ENCODE data around the gene PEX5. TPM values are rescaled to one million over a fixed set of nuclear protein-coding genes. Genes with fewer than 3 reads are reported as not detected.

PEX5 gene
- total and polyA plus RNA-seq, 8 donors = 14.9 to 37.7 (median 28.8) TPM

DNA sequence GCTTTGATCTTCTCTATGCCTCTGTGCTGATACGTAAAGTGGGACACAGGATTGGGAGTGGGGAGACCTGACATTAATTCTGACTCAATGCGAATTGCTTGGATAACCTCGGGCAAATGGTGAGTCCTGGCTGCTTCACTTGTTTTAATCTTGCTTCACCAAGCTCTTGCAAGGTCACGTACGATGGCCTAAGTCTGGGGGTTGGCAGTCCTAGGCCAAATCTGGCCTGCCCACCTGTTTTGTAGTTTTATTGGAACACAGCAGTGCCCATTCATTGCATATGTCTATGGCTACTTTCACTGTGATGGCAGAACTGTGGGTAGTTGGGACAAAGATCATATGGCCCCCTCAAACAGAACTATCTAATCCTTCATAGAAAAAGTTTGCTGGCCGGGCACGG lies 45.9 kb upstream of the PEX5 start:
- intact Hi-C loops (cut with DNase I) = no loop called here
- no peak for DNase-seq
- Histone ChIP-seq H3K27me3 (no peaks in the 10 kb centered on the region), H3K27ac (no peak overlapping the region), H3K9me3 (no peaks in the 10 kb centered on the region), H3K36me3 (peaks cover 0 to 3% (median 0%) of the 10 kb centered on the region in 3 donors), H3K4me3 (no peak overlapping the region), H3K4me1 (no peaks in the 10 kb centered on the region)
- ATAC-seq = no peak
- no peak for FAIRE-seq
- WGBS, 2 donors = 80 to 88% methylated on average over 7 of the region's 7 CpGs
- TF ChIP-seq, protein P1, sequence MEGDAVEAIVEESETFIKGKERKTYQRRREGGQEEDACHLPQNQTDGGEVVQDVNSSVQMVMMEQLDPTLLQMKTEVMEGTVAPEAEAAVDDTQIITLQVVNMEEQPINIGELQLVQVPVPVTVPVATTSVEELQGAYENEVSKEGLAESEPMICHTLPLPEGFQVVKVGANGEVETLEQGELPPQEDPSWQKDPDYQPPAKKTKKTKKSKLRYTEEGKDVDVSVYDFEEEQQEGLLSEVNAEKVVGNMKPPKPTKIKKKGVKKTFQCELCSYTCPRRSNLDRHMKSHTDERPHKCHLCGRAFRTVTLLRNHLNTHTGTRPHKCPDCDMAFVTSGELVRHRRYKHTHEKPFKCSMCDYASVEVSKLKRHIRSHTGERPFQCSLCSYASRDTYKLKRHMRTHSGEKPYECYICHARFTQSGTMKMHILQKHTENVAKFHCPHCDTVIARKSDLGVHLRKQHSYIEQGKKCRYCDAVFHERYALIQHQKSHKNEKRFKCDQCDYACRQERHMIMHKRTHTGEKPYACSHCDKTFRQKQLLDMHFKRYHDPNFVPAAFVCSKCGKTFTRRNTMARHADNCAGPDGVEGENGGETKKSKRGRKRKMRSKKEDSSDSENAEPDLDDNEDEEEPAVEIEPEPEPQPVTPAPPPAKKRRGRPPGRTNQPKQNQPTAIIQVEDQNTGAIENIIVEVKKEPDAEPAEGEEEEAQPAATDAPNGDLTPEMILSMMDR (IDR thresholded peaks at IDR 0.05) = no peak

- intact Hi-C loops (cut with DNase I) = no loop called here
- WGBS, 2 donors = 43 to 48% methylated on average over 11 of the region's 11 CpGs
- DNase-seq (no peak), ATAC-seq (peak; percentile 49 to 65 (median 60)), FAIRE-seq (no peak)
- no peak overlapping the region for H3K27ac ChIP-seq
- TF ChIP-seq, protein P1 (IDR thresholded peaks at IDR 0.05) = peak; percentile 13 to 51 (median 30)
- H3K27me3 ChIP-seq = no peaks in the 10 kb centered on the region
- no peaks in the 10 kb centered on the region for H3K9me3 ChIP-seq
- H3K4me3 ChIP-seq = no peak overlapping the region
- peaks cover 0 to 9% (median 0%) of the 10 kb centered on the region in 3 donors for H3K36me3 ChIP-seq
- no peaks in the 10 kb centered on the region for H3K4me1 ChIP-seq
These were observed 44.9 kb upstream of the PEX5 start for GRCh38 chr12:7144414-7145120.

DNA sequence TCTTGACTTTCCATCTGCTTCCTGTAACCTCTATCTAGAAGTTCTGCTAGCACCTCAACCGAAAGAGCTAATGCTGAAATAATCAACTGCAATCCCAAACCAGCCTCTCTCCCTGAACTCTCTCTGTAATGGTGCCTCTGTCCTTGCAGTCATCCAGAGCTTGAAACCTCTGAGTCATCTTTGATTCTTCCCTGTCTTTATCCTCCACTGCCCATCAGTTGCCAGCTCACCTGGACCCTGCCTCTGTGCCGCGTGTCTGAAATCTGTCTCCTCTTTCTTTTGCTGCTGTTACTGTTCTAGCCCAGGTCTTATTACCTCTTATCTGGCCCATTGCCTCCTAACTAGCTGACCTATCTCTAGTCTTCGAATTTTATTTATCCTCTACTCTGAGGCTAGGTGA lies 43.8 kb upstream of the PEX5 start:
- H3K27me3 ChIP-seq = no peaks in the 10 kb centered on the region
- no peak for DNase-seq
- H3K27ac ChIP-seq = no peak overlapping the region
- no peaks in the 10 kb centered on the region for H3K9me3 ChIP-seq
- H3K4me1 ChIP-seq = no peaks in the 10 kb centered on the region
- intact Hi-C loops (cut with DNase I) = no loop called here
- H3K4me3 ChIP-seq = no peak overlapping the region
- FAIRE-seq = no peak
- H3K36me3 ChIP-seq = peaks cover 0 to 11% (median 0%) of the 10 kb centered on the region in 3 donors
- TF ChIP-seq, protein P1 (IDR thresholded peaks at IDR 0.05) = no peak
- ATAC-seq = no peak
- 69 to 82% methylated on average over 4 of the region's 4 CpGs for WGBS, 2 donors

- Histone ChIP-seq H3K4me3 (no peak overlapping the region), H3K27me3 (no peaks in the 10 kb centered on the region), H3K36me3 (peaks cover 0 to 15% (median 0%) of the 10 kb centered on the region in 3 donors), H3K4me1 (no peaks in the 10 kb centered on the region), H3K27ac (no peak overlapping the region), H3K9me3 (no peaks in the 10 kb centered on the region)
- no peak for ATAC-seq
- intact Hi-C loops (cut with DNase I) = no loop called here
- TF ChIP-seq, protein P1 (IDR thresholded peaks at IDR 0.05) = no peak
- peak in 1 of 6 donors; percentile 3 for DNase-seq
- FAIRE-seq = no peak
- 87 to 92% methylated on average over 7 of the region's 7 CpGs for WGBS, 2 donors
These were observed 43.3 kb upstream of the PEX5 start for GRCh38 chr12:7146228-7146627.

GRCh38 chr12:7146906-7147305 lies 42.6 kb upstream of the PEX5 start:
- ATAC-seq (no peak), DNase-seq (peak in 1 of 6 donors; percentile 6), FAIRE-seq (no peak)
- Histone ChIP-seq H3K36me3 (peaks cover 0 to 17% (median 0%) of the 10 kb centered on the region in 3 donors), H3K27me3 (no peaks in the 10 kb centered on the region), H3K4me3 (no peak overlapping the region), H3K27ac (no peak overlapping the region), H3K9me3 (no peaks in the 10 kb centered on the region), H3K4me1 (no peaks in the 10 kb centered on the region)
- WGBS, 2 donors = 91 to 94% methylated on average over 7 of the region's 7 CpGs
- intact Hi-C loops (cut with DNase I) = no loop called here
- TF ChIP-seq, protein P1 (IDR thresholded peaks at IDR 0.05) = no peak
